ENCODE results near the gene KCNT2.

GRCh38 chr1:196357913-196358312, 250.3 kb downstream of the KCNT2 start:
- no peak for TF ChIP-seq CREB1 (IDR thresholded peaks at IDR 0.05; ENCODE audit: low read depth)
- TF ChIP-seq TAF1 (IDR thresholded peaks at IDR 0.05; ENCODE audit: low read depth) = no peak
- no peak for TF ChIP-seq RAD21 (IDR thresholded peaks at IDR 0.05; ENCODE audit: low read depth)
- no peak for TF ChIP-seq REST (IDR thresholded peaks at IDR 0.05; ENCODE audit: low read depth)
- no peak for TF ChIP-seq NFIC (IDR thresholded peaks at IDR 0.05)
- no peak for TF ChIP-seq MAX (IDR thresholded peaks at IDR 0.05)
- TF ChIP-seq EP300 (IDR thresholded peaks at IDR 0.05; ENCODE audit: borderline replicate concordance) = no peak
- no peak for TF ChIP-seq TEAD4 (IDR thresholded peaks at IDR 0.05)
- no peak for TF ChIP-seq YY1 (IDR thresholded peaks at IDR 0.05; ENCODE audit: low read depth)
- no peak for TF ChIP-seq CEBPB (IDR thresholded peaks at IDR 0.05)
- no peak for TF ChIP-seq USF1 (IDR thresholded peaks at IDR 0.05)
- no peak for TF ChIP-seq FOXM1 (IDR thresholded peaks at IDR 0.05; ENCODE audit: borderline replicate concordance, low read depth)
- TF ChIP-seq ZBTB7A (IDR thresholded peaks at IDR 0.05; ENCODE audit: low read depth) = no peak
- TF ChIP-seq TCF12 (IDR thresholded peaks at IDR 0.05; ENCODE audit: low read depth) = no peak
